DMS79 (cell line): ENCODE measurements around the gene AQR.
"Not testable (repeated sequence)": the region's sequence is repeated elsewhere in the genome, so short reads cannot be mapped to it uniquely, and the experiment has no call there.

Experiments
- DNase-seq: peaks from one replicate; lab custom pipeline; 2025; lab: John Stamatoyannopoulos, UW

AQR gene

DNA sequence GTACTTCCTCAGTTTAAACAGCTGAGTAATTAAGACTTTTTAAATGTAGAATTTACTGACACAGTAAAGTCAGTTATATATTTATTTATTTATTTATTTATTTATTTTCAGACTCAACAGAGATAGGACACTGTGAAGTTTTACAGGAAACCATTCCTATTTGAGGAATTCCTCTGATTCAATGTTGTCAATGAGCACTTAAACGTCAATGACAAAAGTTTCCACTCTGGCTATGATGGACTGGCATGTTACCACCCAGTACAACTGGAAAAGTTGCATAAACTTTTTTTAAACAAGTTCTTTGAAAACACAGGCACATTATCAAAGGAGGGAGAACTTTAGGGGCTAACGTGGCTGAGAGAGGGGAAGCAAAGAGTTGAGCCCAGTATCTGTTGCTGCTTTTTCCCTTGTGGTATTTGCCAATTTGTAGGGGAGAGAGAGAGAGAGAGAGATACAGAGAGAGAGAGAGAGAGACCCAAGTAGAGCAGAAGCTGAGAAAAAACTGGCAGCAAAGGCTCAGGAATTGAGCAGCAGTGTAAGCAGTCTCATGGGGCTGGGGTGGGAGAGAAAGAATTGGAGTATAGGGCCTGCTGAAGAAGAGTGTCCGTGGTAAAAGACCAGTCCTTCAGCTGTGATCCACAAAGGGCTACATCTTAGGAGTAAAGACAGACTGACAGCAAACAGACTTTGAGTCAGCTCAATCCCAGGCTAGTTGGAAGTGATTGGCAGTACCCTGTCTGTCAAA lies 155.9 kb downstream of the AQR start:
- DNase-seq, result no peak

DNA sequence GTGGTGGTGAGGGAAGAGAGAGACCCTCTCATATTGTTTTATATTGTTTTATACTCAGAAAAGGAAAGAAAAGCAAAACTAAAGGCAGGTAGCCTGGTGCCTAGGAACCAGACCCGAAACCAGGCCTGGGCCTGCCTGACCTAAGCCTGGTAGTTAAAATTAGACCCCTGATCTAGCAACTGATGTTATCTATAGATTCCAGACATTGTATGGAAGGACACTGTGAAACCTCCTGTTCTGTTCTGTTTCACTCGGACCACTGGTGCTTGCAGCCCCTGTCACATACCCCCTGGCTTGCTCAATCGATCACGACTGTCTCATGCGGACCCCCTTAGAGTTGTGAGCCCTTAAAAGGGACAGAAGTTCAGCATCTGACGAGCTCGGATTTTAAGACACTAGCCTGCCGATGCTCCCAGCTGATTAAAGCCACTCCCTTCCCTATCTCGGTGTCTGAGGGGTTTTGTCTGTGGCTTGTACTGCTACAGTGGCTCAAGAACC lies 156.6 kb downstream of the AQR start:
- not testable (repeated sequence) for DNase-seq

DNA sequence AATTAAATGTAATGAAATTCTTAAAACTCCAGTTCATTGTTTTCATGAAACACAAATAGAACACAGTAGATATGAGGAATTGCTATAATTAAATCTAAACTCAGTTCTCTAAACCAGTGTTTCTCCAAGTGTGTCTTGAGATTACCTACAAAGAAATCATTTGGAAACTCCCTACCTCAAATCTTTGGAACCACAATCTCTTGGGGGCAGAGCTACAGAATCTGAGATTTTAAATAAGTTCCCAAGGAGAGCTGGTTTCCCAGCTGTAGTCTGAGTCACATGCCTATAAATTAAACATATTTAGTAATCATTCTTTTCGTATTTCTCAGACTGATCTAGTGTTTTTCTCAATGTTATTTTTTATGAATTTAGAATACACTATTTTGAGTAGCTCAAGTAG lies 157.2 kb downstream of the AQR start:
- no peak for DNase-seq

DNA sequence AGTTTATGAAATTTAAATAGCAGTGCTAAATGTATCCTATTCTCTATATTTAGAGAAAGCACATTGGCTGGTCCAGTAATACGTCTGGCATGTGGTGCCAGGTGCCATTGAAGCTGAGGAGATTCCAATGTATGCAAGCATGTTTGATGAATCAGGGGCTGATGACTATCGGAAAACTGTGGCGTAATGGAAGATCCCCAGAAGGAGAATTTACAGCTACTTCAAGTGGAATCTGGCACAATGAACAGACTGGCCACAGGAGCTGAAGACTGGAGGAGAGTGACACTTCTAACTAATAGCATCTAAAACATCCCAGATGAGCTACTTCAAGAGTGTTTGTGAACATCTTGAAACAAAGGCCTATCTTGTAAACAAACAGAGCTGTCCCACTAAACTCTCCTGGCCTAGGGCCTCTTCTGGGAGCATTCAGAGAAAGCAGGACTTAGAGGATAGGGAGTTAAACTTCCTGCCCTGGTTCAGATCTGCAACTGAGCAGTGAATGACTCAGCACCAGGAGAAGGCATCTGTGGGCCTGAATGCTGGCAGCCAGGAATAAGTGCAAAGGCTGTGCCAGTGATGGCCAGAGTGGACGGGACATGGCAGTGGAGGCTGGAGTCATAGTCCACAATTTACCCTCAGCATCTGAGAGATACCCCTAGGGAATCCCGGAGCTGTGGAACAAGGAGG lies 159.0 kb downstream of the AQR start:
- no peak for DNase-seq

DNA sequence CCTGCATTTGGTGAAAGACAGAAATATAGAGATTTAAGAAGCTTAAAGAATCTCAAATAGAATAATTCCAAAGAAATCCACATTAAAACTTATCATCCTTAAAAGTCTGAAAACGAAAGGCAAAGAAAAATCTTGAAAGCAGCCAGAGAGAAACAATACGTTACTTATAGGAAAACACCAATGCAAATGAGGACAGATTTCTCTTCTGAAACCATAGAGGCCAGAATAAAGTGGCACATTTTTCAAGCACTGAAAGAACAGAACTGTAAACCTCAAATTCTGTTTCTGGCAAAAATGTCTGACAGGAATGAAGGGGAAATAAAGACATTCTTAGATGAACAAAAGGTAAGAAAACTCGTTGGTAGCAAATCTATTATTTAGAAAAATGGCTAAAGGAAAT lies 160.4 kb downstream of the AQR start:
- DNase-seq, result no peak

DNA sequence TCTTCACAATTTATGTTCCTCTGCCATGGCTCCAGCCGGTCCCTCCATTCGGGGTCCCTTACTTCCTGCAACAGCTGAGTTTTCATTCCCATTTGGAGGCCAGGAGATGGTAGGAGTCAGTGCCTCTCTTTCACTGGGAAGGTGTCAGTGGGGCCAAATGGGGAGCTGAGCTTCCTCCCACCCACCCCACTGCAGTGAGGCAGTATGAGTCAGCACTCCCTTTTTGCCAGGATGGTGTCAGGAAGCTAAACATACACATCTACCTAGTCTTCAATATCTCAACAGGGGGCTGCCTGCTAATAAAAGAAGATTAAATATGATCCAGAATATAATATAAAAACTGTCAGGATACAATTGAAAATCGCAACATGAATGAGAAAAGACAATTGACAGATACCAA lies 161.5 kb downstream of the AQR start:
- DNase-seq, result no peak

DNA sequence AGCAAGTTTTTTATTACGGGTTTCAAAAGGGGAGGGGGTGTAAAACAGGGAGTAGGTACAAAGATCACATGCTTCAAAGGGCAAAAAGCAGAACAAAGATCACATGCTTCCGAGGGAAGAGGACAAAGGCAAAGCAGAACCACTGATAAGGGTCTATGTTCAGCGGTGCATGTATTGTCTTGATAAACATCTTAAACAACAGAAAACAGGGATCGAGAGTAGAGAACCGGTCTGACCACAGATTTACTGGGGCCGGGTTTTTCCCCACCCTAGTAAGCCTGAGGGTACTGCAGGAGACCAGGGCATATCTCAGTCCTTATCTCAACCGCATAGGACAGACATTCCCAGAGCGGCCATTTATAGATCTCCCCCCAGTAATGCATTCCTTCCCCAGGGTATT lies 162.3 kb downstream of the AQR start:
- DNase-seq, result not testable (repeated sequence)

DNA sequence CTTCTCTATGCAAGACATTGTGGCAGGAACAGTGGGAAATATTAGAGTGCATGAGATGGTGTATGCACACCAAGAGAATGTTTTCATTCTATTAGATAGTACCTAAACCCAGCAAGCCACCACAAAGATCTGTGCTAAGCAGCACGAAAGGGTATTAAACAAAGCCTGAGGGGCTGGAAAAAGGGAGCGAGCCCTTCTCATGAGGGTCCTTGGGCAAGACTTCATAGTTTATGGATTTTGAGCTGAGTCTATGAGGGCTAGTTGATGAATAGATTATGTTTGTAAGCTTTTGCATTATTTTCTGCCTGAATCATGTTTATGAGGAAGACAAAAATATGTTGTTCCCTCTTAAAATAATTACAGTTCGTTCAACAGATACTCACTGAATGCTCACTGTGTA lies 164.8 kb downstream of the AQR start:
- no peak for DNase-seq

DNA sequence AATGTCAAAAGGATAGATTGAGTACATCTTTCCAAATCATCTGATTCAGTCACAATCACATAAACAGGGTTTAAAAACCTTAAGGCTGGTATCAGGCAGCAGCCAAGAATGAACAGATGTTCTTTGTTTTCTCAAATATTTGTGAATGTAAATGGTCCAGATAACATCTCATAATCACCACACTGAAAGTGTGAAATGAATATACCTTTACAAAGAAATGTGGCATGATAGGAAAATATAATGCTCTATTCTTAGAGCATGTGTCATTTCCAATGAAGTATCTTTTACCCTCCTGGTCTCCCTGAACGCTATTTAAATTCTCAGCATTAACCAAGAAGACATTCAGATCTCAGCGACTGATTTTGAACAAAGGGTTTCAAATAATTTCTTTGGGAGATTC lies 165.4 kb downstream of the AQR start:
- no peak for DNase-seq

DNA sequence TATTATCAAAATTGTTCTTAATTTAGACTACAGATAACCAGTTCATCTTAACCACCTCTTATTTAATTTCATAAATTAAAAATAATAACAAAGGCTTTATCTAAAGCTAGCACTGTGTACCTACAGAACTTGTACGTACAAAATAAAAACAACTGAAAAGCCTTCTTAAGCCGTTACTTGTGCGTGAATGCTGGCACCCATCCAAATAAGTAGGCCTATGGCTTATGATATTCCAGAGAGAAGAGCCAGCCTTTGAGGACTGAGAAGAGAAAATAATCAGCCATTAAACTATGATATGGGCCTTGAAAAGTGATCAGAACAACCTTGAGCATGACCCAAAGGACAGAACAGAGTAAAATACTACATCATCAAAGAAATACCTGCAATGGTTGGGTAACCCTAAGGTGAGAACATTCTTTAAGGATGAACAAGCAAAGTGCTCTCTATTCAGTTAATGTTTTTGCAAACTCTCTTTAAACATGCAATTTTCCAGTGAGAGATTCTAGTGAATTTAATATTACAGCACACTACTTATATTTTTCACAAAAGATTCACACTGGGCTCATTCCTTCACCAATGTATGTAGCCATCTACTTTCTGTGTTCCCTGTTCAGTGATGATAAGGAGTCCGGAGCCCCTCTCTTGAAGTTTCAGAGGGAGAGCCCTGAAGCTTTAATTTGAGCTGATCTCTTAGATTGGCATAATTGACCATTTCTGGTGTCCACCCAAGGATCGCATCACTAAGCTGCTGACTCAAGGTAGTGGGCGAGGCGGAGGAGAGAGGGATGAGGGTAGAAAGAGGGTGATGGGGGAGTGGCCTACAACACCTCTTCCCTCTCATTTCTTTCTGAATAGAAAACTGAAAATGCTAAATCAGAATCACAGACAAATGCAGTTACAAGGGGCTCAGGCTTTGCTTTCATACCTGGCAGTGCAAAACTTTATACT lies 166.5 kb downstream of the AQR start:
- DNase-seq, result no peak

DNA sequence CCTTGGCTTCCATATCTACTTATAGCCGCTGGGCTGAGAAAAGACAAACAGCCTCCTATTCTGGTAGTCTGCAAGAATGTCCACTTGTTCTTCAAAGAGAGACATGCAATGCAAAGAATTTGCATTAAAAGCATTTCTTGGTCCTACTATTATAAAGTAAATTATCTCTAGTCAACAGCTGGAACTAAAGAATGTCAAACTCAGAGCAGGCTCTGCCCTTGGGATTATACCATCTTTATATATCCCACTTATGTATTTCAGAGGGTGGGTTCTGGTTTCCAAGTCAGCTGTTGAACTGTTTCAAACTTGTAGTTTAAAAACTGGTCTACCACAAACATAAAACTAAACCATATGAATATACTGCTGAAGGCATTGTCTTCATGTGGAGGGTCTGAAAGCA lies 167.2 kb downstream of the AQR start:
- no peak for DNase-seq
